ENCODE results near the gene PLXND1. TPM values are rescaled to one million over a fixed set of nuclear protein-coding genes. Genes with fewer than 3 reads are reported as not detected.

The PLXND1 gene
- polyA plus RNA-seq, 1 donor from 2014 or later = 0.05 TPM

DNA sequence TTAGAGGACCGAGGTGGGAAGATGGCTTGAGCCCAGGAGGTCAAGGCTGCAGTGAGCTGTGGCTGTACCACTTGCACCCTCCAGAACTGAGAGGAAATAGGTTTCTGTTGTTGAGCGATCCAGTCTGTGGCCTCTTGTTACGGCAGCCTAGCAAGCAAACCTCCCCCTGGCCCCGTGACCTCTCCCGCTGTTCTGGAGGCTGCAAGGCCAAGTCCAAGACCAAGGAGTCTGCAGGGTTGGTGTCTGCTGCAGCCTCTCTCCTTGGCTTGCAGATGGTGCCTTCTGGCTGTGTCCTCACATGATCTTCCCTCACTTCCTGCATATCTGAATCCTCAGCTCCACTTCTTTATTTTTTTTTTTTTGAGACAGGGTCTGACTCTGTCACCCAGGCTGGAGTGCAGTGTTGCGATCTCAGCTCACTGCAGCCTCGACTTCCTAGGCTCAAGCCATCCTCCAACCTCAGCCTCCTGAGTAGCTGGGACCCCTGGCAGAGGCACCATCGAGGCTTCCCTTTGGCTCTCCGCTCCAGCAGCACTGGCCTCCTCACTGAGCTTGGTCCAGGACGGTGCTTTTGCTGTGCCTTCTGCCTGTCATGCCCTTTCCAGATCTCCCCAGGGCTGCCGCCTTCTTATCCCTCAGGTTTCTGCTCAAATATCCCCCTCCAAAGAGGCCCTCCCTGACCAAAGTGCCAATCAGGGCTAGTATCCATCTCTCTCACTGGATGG, 18.0 kb upstream of the PLXND1 start:
- TF ChIP-seq, protein P1, sequence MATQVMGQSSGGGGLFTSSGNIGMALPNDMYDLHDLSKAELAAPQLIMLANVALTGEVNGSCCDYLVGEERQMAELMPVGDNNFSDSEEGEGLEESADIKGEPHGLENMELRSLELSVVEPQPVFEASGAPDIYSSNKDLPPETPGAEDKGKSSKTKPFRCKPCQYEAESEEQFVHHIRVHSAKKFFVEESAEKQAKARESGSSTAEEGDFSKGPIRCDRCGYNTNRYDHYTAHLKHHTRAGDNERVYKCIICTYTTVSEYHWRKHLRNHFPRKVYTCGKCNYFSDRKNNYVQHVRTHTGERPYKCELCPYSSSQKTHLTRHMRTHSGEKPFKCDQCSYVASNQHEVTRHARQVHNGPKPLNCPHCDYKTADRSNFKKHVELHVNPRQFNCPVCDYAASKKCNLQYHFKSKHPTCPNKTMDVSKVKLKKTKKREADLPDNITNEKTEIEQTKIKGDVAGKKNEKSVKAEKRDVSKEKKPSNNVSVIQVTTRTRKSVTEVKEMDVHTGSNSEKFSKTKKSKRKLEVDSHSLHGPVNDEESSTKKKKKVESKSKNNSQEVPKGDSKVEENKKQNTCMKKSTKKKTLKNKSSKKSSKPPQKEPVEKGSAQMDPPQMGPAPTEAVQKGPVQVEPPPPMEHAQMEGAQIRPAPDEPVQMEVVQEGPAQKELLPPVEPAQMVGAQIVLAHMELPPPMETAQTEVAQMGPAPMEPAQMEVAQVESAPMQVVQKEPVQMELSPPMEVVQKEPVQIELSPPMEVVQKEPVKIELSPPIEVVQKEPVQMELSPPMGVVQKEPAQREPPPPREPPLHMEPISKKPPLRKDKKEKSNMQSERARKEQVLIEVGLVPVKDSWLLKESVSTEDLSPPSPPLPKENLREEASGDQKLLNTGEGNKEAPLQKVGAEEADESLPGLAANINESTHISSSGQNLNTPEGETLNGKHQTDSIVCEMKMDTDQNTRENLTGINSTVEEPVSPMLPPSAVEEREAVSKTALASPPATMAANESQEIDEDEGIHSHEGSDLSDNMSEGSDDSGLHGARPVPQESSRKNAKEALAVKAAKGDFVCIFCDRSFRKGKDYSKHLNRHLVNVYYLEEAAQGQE (IDR thresholded peaks at IDR 0.05; ENCODE audit: borderline replicate concordance) = no peak
- TF ChIP-seq EZH2 (IDR thresholded peaks at IDR 0.05; ENCODE audit: borderline replicate concordance, insufficient read depth, low read length, poor library complexity, severe bottlenecking) (no peak), TAF1 (IDR thresholded peaks at IDR 0.05; ENCODE audit: low read depth) (no peak), POLR2AphosphoS5 (IDR thresholded peaks at IDR 0.05) (no peak)
- Histone ChIP-seq H3K4me2 (ENCODE audit: low read length) (no peak overlapping the region), H3K27ac (ENCODE audit: low read length) (no peak overlapping the region)

DNA sequence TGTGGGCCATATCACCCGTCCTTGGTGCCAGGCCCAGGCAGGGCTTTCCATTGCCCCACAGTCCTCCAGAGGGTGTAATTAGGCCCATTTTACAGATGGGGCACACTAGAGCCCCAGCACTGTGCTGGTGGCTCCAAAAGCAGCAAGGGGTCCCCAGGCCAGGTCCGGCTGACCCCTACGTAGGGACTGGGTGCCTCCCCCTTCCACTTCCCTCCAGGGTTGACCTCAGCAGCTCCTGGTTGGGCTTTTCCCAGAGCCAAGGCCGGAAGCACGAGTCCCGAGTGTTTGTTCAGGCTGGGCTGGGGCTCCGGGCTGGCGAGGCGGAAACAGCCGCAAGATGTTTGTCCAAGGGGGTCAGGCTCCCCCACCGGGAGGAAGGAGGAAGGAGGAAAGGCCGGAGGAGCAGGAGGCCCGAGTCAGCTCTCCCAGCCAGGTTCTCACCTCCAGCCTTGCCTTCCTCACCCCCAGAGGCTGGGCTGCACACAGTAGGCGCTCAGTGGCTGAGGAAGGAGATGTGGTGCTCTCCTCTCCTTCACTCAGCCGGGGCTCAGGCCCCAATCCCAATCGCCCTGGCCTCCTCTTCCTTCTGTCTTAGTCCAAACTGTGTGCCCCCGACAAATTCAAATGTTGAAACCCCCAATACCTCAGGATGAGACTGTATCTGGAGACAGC, 17.1 kb upstream of the PLXND1 start:
- H3K36me3 ChIP-seq (ENCODE audit: insufficient read depth, low read length) = no peaks in the 10 kb centered on the region
- H3K9ac ChIP-seq (ENCODE audit: low read length) = no peak overlapping the region
- H4K20me1 ChIP-seq (ENCODE audit: insufficient read depth) = no peaks in the 10 kb centered on the region
- H3K79me2 ChIP-seq (replicated peaks; ENCODE audit: insufficient read depth, low read length) = no peaks in the 10 kb centered on the region
- no peak overlapping the region for H3K4me3 ChIP-seq (ENCODE audit: low read length)
- H3F3A ChIP-seq (ENCODE audit: insufficient read depth, low read length, poor library complexity, severe bottlenecking) = no peaks in the 10 kb centered on the region
- no peak overlapping the region for H3K4me2 ChIP-seq (ENCODE audit: low read length)
- H3K27me3 ChIP-seq (ENCODE audit: insufficient read depth, low read depth, low read length) = peaks cover 14% of the 10 kb centered on the region
- TF ChIP-seq EP300 (conservative IDR thresholded peaks at IDR 0.05; ENCODE audit: poor library complexity, severe bottlenecking) (no peak), RAD21 (conservative IDR thresholded peaks at IDR 0.05) (no peak), SMC3 (conservative IDR thresholded peaks at IDR 0.05; ENCODE audit: poor library complexity) (no peak), EZH2 (IDR thresholded peaks at IDR 0.05; ENCODE audit: borderline replicate concordance, insufficient read depth, low read length, poor library complexity, severe bottlenecking) (no peak), MXI1 (conservative IDR thresholded peaks at IDR 0.05; ENCODE audit: poor library complexity, severe bottlenecking) (no peak), TAF1 (IDR thresholded peaks at IDR 0.05; ENCODE audit: low read depth) (no peak), POLR2AphosphoS5 (IDR thresholded peaks at IDR 0.05) (no peak)
- TF ChIP-seq, protein P2, sequence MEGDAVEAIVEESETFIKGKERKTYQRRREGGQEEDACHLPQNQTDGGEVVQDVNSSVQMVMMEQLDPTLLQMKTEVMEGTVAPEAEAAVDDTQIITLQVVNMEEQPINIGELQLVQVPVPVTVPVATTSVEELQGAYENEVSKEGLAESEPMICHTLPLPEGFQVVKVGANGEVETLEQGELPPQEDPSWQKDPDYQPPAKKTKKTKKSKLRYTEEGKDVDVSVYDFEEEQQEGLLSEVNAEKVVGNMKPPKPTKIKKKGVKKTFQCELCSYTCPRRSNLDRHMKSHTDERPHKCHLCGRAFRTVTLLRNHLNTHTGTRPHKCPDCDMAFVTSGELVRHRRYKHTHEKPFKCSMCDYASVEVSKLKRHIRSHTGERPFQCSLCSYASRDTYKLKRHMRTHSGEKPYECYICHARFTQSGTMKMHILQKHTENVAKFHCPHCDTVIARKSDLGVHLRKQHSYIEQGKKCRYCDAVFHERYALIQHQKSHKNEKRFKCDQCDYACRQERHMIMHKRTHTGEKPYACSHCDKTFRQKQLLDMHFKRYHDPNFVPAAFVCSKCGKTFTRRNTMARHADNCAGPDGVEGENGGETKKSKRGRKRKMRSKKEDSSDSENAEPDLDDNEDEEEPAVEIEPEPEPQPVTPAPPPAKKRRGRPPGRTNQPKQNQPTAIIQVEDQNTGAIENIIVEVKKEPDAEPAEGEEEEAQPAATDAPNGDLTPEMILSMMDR (IDR thresholded peaks at IDR 0.05; ENCODE audit: poor library complexity, severe bottlenecking) = no peak
- TF ChIP-seq, protein P1 (IDR thresholded peaks at IDR 0.05; ENCODE audit: borderline replicate concordance) = no peak
- H2AFZ ChIP-seq (ENCODE audit: low read depth, low read length) = no peak overlapping the region
- no peaks in the 10 kb centered on the region for H3K9me2 ChIP-seq (ENCODE audit: insufficient read depth, low read length)
- H3K27ac ChIP-seq (ENCODE audit: low read length) = no peak overlapping the region
- no peaks in the 10 kb centered on the region for H3K9me3 ChIP-seq (ENCODE audit: low read length)

More for the DNA sequence above, 18.0 kb upstream of the PLXND1 start:
- H2AFZ ChIP-seq (ENCODE audit: low read depth, low read length) = no peak overlapping the region
- H3K27me3 ChIP-seq (ENCODE audit: insufficient read depth, low read depth, low read length) = peaks cover 14% of the 10 kb centered on the region
- H3K79me2 ChIP-seq (replicated peaks; ENCODE audit: insufficient read depth, low read length) = no peaks in the 10 kb centered on the region
- no peak overlapping the region for H3K9ac ChIP-seq (ENCODE audit: low read length)
- no peaks in the 10 kb centered on the region for H3F3A ChIP-seq (ENCODE audit: insufficient read depth, low read length, poor library complexity, severe bottlenecking)
- no peaks in the 10 kb centered on the region for H3K36me3 ChIP-seq (ENCODE audit: insufficient read depth, low read length)
- no peak overlapping the region for H3K4me3 ChIP-seq (ENCODE audit: low read length)
- H4K20me1 ChIP-seq (ENCODE audit: insufficient read depth) = no peaks in the 10 kb centered on the region
- H3K9me3 ChIP-seq (ENCODE audit: low read length) = no peaks in the 10 kb centered on the region
- H3K9me2 ChIP-seq (ENCODE audit: insufficient read depth, low read length) = no peaks in the 10 kb centered on the region
